GM12865 (cell line): ENCODE data around the gene MOV10L1.

ENCODE experiments used
- DNase-seq: peaks from one replicate; pipeline ENCODE4 v3.0.0; 2010; ENCODE audit warnings: low read depth
- H3K4me3 ChIP-seq: 2 replicates; pipeline ENCODE4 v1.5.1; 2011; ENCODE audit warnings: mild to moderate bottlenecking, low read depth, low read length, control low read depth
- CTCF ChIP-seq: IDR thresholded peaks from 2 replicates; pipeline ENCODE4 v1.5.1; 2011; ENCODE audit warnings: low read length, control low read depth, low read depth, inconsistent platforms; ENCODE audit not compliant: insufficient read depth; ENCODE audit errors: missing control alignments

The MOV10L1 gene

GRCh38 chr22:50046481-50047245 lies 43.1 kb upstream of the MOV10L1 start:
- H3K4me3 ChIP-seq, result no peak overlapping the region
- no peak for TF ChIP-seq CTCF
- no peak for DNase-seq

- DNase-seq, result no peak
- H3K4me3 ChIP-seq, result no peak overlapping the region
- TF ChIP-seq CTCF, result no peak
These were observed 42.5 kb upstream of the MOV10L1 start for GRCh38 chr22:50047346-50047745.

- DNase-seq, result no peak
These were observed 41.6 kb upstream of the MOV10L1 start for GRCh38 chr22:50048061-50048765.

GRCh38 chr22:50048836-50049235 lies 41.0 kb upstream of the MOV10L1 start:
- DNase-seq, result no peak
- TF ChIP-seq CTCF, result no peak
- H3K4me3 ChIP-seq, result no peak overlapping the region

More at GRCh38 chr22:50048061-50048765, 41.6 kb upstream of the MOV10L1 start:
- H3K4me3 ChIP-seq, result no peak overlapping the region
- no peak for TF ChIP-seq CTCF

- no peak for TF ChIP-seq CTCF
- no peak for DNase-seq
These were observed 40.3 kb upstream of the MOV10L1 start for GRCh38 chr22:50049299-50050195.

GRCh38 chr22:50051930-50052329 lies 37.9 kb upstream of the MOV10L1 start:
- DNase-seq, result no peak
- no peak for TF ChIP-seq CTCF

More at GRCh38 chr22:50049299-50050195, 40.3 kb upstream of the MOV10L1 start:
- H3K4me3 ChIP-seq, result no peak overlapping the region

More at GRCh38 chr22:50051930-50052329, 37.9 kb upstream of the MOV10L1 start:
- H3K4me3 ChIP-seq, result no peak overlapping the region
